Measurements from ENCODE around the gene DUSP23. TPM values are rescaled to one million over a fixed set of nuclear protein-coding genes. Genes with fewer than 3 reads are reported as not detected.

DUSP23 gene
- total RNA-seq, 1 experiment from 2014 or later = 35.2 TPM

DNA sequence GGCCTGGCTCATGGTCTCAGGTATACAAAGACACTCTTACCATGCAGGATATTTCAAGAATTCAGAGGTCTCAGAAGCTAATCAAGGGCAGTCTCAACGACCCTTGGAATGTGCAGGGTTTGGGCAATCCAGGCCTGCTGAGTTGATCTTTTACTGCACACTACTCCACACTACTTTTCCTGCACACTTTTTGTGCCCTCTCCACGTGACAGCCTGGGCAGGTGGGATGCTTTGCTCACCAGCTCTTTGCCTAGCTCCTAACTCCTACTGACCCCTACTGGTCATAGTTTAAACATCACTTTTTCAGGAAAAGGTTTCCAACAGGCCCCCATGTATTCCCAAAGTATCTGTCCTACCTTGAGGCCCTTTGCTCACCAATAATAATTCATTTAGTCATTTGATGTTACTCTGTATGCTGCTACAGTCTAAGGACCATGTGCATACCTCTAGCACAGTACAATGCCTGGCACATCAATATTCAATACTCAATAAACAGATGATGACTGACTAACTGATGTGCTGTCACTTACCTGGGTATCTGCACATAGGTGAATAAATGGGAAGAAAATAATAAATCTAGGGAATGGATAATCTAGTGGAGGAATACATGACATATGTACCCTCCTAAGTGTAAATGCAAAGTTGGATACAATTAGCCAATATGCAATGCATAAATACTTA is 9.6 kb downstream of the DUSP23 start:
- POLR2A ChIA-PET = no interaction called here
- CTCF ChIA-PET = interaction anchor here (0.6 to 1.9 kb wide), 18 partner anchors 9 to 481 kb away, joined by 3 to 26 read pairs (median 3); partner anchors contain the start of genes DUSP23 and FCRL6
- no peak for TF ChIP-seq TEAD1 (CRISPR knock-in tag; IDR thresholded peaks at IDR 0.05)
- TF ChIP-seq, protein P1, sequence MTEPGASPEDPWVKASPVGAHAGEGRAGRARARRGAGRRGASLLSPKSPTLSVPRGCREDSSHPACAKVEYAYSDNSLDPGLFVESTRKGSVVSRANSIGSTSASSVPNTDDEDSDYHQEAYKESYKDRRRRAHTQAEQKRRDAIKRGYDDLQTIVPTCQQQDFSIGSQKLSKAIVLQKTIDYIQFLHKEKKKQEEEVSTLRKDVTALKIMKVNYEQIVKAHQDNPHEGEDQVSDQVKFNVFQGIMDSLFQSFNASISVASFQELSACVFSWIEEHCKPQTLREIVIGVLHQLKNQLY (CRISPR knock-in tag; IDR thresholded peaks at IDR 0.05) = no peak
- TF ChIP-seq ZNF263 (CRISPR knock-in tag; IDR thresholded peaks at IDR 0.05; ENCODE audit: low read depth) = no peak
- TF ChIP-seq MAX (CRISPR knock-in tag; IDR thresholded peaks at IDR 0.05) = peak; percentile 75
- peak; percentile 87 for TF ChIP-seq USF2 (CRISPR knock-in tag; IDR thresholded peaks at IDR 0.05)
- TF ChIP-seq GABPB1 (CRISPR knock-in tag; IDR thresholded peaks at IDR 0.05) = no peak
- no peak for TF ChIP-seq ZNF219 (CRISPR knock-in tag; IDR thresholded peaks at IDR 0.05; ENCODE audit: borderline replicate concordance)
- no peak for TF ChIP-seq SP1 (CRISPR knock-in tag; conservative IDR thresholded peaks at IDR 0.05)
- TF ChIP-seq, protein P2, sequence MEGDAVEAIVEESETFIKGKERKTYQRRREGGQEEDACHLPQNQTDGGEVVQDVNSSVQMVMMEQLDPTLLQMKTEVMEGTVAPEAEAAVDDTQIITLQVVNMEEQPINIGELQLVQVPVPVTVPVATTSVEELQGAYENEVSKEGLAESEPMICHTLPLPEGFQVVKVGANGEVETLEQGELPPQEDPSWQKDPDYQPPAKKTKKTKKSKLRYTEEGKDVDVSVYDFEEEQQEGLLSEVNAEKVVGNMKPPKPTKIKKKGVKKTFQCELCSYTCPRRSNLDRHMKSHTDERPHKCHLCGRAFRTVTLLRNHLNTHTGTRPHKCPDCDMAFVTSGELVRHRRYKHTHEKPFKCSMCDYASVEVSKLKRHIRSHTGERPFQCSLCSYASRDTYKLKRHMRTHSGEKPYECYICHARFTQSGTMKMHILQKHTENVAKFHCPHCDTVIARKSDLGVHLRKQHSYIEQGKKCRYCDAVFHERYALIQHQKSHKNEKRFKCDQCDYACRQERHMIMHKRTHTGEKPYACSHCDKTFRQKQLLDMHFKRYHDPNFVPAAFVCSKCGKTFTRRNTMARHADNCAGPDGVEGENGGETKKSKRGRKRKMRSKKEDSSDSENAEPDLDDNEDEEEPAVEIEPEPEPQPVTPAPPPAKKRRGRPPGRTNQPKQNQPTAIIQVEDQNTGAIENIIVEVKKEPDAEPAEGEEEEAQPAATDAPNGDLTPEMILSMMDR (IDR thresholded peaks at IDR 0.05) = peak; percentile 77
- TF ChIP-seq GTF2I (CRISPR knock-in tag; conservative IDR thresholded peaks at IDR 0.05) = no peak
- TF ChIP-seq, protein P3, sequence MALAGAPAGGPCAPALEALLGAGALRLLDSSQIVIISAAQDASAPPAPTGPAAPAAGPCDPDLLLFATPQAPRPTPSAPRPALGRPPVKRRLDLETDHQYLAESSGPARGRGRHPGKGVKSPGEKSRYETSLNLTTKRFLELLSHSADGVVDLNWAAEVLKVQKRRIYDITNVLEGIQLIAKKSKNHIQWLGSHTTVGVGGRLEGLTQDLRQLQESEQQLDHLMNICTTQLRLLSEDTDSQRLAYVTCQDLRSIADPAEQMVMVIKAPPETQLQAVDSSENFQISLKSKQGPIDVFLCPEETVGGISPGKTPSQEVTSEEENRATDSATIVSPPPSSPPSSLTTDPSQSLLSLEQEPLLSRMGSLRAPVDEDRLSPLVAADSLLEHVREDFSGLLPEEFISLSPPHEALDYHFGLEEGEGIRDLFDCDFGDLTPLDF (CRISPR knock-in tag; IDR thresholded peaks at IDR 0.05) = no peak
- no peak for TF ChIP-seq NFYB (CRISPR knock-in tag; conservative IDR thresholded peaks at IDR 0.05; ENCODE audit: low read depth)
- TF ChIP-seq, protein P4, sequence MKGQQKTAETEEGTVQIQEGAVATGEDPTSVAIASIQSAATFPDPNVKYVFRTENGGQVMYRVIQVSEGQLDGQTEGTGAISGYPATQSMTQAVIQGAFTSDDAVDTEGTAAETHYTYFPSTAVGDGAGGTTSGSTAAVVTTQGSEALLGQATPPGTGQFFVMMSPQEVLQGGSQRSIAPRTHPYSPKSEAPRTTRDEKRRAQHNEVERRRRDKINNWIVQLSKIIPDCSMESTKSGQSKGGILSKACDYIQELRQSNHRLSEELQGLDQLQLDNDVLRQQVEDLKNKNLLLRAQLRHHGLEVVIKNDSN (CRISPR knock-in tag; IDR thresholded peaks at IDR 0.05) = peak; percentile 89
- Mint-ChIP-seq H3K27ac (no peak overlapping the region), H3K36me3 (no peaks in the 10 kb centered on the region), H3K27me3 (ENCODE audit: low read depth) (no peaks in the 10 kb centered on the region; the same call in 1 of the 2 replicates), H3K4me1 (0 out of 2 replicates have a peak, but pooled peaks cover under 1% of the 10 kb centered on the region), H3K4me3 (no peak overlapping the region), H3K9me3 (no peaks in the 10 kb centered on the region)
- DNase-seq (ENCODE audit: low spot score) (peak; percentile 24), ATAC-seq (peak; percentile 86)

GRCh38 chr1:159791031-159791430 is 10.3 kb downstream of the DUSP23 start:
- Mint-ChIP-seq H3K4me1 (no peaks in the 10 kb centered on the region), H3K9me3 (no peaks in the 10 kb centered on the region), H3K4me3 (no peak overlapping the region), H3K36me3 (no peaks in the 10 kb centered on the region), H3K27ac (no peak overlapping the region), H3K27me3 (ENCODE audit: low read depth) (no peaks in the 10 kb centered on the region; the same call in 1 of the 2 replicates)
- ATAC-seq = no peak
- no peak for DNase-seq (ENCODE audit: low spot score)
- POLR2A ChIA-PET = no interaction called here
- CTCF ChIA-PET = interaction anchor here (1.4 kb wide), 1 partner anchor 13 kb away, joined by 3 read pairs; no protein-coding TSS in a partner anchor
- TF ChIP-seq ZNF281 (CRISPR knock-in tag; IDR thresholded peaks at IDR 0.05) (no peak), AFF4 (CRISPR knock-in tag; IDR thresholded peaks at IDR 0.05; ENCODE audit: borderline replicate concordance) (no peak), ARID4B (CRISPR knock-in tag; IDR thresholded peaks at IDR 0.05; ENCODE audit: borderline replicate concordance) (no peak)

Measured in WTC11 (cell line).